ENCODE measurements around the gene ELF2.

ELF2 gene

DNA sequence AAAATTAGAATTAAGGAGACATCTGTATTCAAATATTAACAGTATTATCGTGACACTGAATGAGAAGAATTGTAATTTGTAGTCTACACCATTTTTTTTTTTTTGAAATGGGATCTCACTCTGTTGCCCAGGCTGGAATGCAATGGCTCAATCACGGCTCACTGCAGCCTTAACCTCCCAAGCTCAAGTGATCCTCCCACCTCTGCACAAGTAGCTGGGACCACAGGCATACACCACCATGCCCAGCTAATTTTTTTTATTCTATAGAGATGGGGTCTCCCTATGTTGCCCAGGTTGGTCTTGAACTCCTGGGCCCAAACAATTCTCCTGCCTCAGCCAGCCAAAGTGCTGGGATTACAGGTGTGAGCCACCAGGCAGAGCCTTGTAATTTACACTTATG is 24.8 kb downstream of the ELF2 start:
- H3F3A ChIP-seq (ENCODE audit: low read depth) = no peaks in the 10 kb centered on the region
- H3K79me2 ChIP-seq (ENCODE audit: insufficient read depth, low read length) = peaks cover 80% of the 10 kb centered on the region
- H3K9me3 ChIP-seq (ENCODE audit: insufficient read depth, low read depth, low read length) = no peaks in the 10 kb centered on the region
- no peak overlapping the region for H3K4me3 ChIP-seq (ENCODE audit: low read length, poor library complexity, severe bottlenecking)
- no peaks in the 10 kb centered on the region for H3K36me3 ChIP-seq (ENCODE audit: insufficient read depth, low read length)
- no peaks in the 10 kb centered on the region for H3K27me3 ChIP-seq (ENCODE audit: insufficient read depth, low read length, poor library complexity, severe bottlenecking)
- H3K9ac ChIP-seq (ENCODE audit: low read depth, low read length, poor library complexity, severe bottlenecking) = no peak overlapping the region
- H3K4me2 ChIP-seq (ENCODE audit: low read depth, low read length, poor library complexity, severe bottlenecking) = no peak overlapping the region
- no peak for TF ChIP-seq EZH2phosphoT487 (IDR thresholded peaks at IDR 0.05; ENCODE audit: borderline replicate concordance)
- TF ChIP-seq, protein P1, sequence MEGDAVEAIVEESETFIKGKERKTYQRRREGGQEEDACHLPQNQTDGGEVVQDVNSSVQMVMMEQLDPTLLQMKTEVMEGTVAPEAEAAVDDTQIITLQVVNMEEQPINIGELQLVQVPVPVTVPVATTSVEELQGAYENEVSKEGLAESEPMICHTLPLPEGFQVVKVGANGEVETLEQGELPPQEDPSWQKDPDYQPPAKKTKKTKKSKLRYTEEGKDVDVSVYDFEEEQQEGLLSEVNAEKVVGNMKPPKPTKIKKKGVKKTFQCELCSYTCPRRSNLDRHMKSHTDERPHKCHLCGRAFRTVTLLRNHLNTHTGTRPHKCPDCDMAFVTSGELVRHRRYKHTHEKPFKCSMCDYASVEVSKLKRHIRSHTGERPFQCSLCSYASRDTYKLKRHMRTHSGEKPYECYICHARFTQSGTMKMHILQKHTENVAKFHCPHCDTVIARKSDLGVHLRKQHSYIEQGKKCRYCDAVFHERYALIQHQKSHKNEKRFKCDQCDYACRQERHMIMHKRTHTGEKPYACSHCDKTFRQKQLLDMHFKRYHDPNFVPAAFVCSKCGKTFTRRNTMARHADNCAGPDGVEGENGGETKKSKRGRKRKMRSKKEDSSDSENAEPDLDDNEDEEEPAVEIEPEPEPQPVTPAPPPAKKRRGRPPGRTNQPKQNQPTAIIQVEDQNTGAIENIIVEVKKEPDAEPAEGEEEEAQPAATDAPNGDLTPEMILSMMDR (conservative IDR thresholded peaks at IDR 0.05; ENCODE audit: low read length) = no peak
- H4K20me1 ChIP-seq (ENCODE audit: insufficient read depth, low read length, poor library complexity, severe bottlenecking) = peaks cover 13% of the 10 kb centered on the region
- no peaks in the 10 kb centered on the region for H3K9me2 ChIP-seq (replicated peaks; ENCODE audit: low read depth, low read length)
- H3K4me1 ChIP-seq (ENCODE audit: insufficient read depth, low read length, poor library complexity, severe bottlenecking) = peaks cover 3% of the 10 kb centered on the region
- no peak overlapping the region for H2AFZ ChIP-seq (ENCODE audit: low read length)

DNA sequence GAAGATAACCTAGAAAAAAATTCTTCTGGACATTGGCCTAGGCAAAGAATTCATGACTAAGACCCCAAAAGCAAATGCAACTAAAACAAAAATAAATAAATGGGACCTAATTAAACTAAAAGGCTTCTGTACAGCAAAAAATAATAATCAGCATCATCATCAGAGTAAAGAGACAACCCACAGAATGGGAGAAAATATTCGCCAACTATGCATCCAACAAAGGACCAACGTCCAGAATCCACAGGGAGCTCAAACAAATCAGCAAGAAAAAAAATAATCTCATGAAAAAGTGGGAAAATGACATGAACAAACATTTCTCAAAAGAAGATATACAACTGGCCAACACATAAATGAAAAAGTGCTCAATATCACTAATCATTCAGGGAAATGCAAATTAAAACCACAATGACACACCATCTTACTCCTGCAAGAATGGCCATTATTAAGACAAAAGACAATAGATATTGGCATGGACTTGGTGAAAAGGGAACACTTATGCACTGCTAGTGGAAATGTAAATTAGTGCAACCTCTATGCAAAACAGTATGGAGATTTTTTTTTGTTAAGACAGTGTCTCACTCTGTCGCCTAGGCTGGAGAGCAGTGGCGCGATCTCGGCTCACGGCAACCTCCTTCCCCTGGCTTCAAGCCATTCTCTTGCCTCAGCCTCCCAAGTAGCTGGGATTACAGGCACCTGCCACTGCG is 29.9 kb downstream of the ELF2 start:
- Histone ChIP-seq H3K79me2 (ENCODE audit: insufficient read depth, low read length) (peaks cover 91% of the 10 kb centered on the region), H3K9me2 (replicated peaks; ENCODE audit: low read depth, low read length) (no peaks in the 10 kb centered on the region), H3F3A (ENCODE audit: low read depth) (no peaks in the 10 kb centered on the region), H4K20me1 (ENCODE audit: insufficient read depth, low read length, poor library complexity, severe bottlenecking) (peaks cover 48% of the 10 kb centered on the region), H3K4me1 (ENCODE audit: insufficient read depth, low read length, poor library complexity, severe bottlenecking) (peaks cover 38% of the 10 kb centered on the region), H3K36me3 (ENCODE audit: insufficient read depth, low read length) (no peaks in the 10 kb centered on the region), H3K9me3 (ENCODE audit: insufficient read depth, low read depth, low read length) (no peaks in the 10 kb centered on the region), H3K9ac (ENCODE audit: low read depth, low read length, poor library complexity, severe bottlenecking) (no peak overlapping the region), H3K4me2 (ENCODE audit: low read depth, low read length, poor library complexity, severe bottlenecking) (no peak overlapping the region), H3K4me3 (ENCODE audit: low read length, poor library complexity, severe bottlenecking) (no peak overlapping the region), H2AFZ (ENCODE audit: low read length) (no peak overlapping the region), H3K27me3 (ENCODE audit: insufficient read depth, low read length, poor library complexity, severe bottlenecking) (no peaks in the 10 kb centered on the region)
- TF ChIP-seq, protein P1 (conservative IDR thresholded peaks at IDR 0.05; ENCODE audit: low read length) = no peak
- TF ChIP-seq EZH2phosphoT487 (IDR thresholded peaks at IDR 0.05; ENCODE audit: borderline replicate concordance) = no peak

DNA sequence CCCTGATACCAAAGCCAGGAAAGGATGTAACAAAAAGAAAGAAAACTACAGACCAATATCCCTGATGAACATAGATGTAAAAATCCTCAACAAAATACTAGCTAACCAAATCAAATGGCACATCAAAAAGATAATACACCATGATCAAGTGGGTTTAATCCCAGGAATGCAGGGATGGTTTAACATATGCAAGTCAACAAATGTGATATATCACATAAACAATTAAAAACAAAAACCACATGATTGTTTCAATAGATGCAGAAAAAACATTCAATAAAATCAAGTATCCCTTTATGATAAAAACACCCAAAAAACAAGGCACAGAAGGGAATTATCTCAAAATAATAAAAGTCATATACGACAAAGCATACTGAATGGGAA is 31.5 kb downstream of the ELF2 start:
- Histone ChIP-seq H3K36me3 (ENCODE audit: insufficient read depth, low read length) (no peaks in the 10 kb centered on the region), H3K9me2 (replicated peaks; ENCODE audit: low read depth, low read length) (no peaks in the 10 kb centered on the region), H3F3A (ENCODE audit: low read depth) (no peaks in the 10 kb centered on the region), H3K9me3 (ENCODE audit: insufficient read depth, low read depth, low read length) (no peaks in the 10 kb centered on the region), H4K20me1 (ENCODE audit: insufficient read depth, low read length, poor library complexity, severe bottlenecking) (peaks cover 56% of the 10 kb centered on the region), H3K4me1 (ENCODE audit: insufficient read depth, low read length, poor library complexity, severe bottlenecking) (peaks cover 43% of the 10 kb centered on the region), H2AFZ (ENCODE audit: low read length) (no peak overlapping the region), H3K79me2 (ENCODE audit: insufficient read depth, low read length) (peaks cover 92% of the 10 kb centered on the region), H3K9ac (ENCODE audit: low read depth, low read length, poor library complexity, severe bottlenecking) (no peak overlapping the region), H3K4me3 (ENCODE audit: low read length, poor library complexity, severe bottlenecking) (no peak overlapping the region), H3K4me2 (ENCODE audit: low read depth, low read length, poor library complexity, severe bottlenecking) (no peak overlapping the region), H3K27me3 (ENCODE audit: insufficient read depth, low read length, poor library complexity, severe bottlenecking) (no peaks in the 10 kb centered on the region)
- TF ChIP-seq EZH2phosphoT487 (IDR thresholded peaks at IDR 0.05; ENCODE audit: borderline replicate concordance) = no peak
- TF ChIP-seq, protein P1 (conservative IDR thresholded peaks at IDR 0.05; ENCODE audit: low read length) = no peak
